SH-SY5Y (cell line): Measurements from ENCODE around the gene SLC5A4.

Experiments used
- GATA2 ChIP-seq: IDR thresholded peaks from 2 replicates; pipeline ENCODE4 v1.6.1; 2011; ENCODE audit warnings: mild to moderate bottlenecking, low read depth, low read length
- GATA3 ChIP-seq: IDR thresholded peaks from 2 replicates; pipeline ENCODE4 v1.6.1; 2011; ENCODE audit warnings: low read depth, mild to moderate bottlenecking, low read length, moderate library complexity

Gene SLC5A4

DNA sequence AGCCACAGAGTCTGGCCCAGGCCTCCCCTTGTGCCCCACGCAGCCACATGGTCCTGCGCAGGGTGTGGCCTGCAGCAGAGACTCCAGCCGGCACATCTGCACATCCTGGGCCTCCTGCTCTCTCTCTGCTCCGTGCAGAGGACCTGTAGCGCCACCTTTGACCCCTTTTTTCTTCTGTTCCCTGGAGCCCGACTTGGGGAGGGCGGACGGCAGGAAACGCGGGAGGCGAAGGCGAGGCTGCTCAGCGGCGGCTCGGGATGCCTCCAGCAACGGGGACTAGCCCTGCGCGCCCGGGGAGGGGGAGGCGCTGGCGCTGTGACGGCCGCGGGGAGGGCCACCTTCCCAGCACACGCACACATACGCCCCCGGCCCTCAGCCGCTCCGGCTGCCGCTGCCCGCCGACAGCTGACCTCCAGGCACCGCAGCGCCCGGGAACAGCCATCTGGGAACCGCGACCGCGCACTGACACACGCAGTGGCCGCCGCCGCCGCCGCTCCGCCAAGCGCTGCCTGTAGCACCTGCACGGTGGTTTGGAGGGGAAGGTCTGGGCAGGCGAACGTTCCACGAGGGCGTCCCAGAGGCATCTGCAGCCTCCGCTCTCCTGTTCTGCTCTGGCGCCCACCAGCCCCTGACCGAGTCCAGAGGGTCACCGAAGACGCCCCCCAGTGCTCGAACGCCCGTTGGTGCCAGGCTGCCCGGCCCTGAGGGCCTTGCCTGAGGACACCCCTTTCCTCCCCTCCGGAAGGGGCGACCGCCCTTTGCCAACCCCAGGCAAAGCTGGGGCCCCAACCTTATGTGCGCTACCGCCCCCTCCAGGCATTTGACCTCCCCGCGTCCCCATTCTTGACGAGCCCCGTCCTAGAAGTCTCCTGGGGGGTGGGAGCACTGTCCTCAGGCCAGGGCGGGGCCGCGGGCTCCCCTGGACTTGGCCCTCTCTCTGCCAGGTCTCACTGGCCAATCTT, 79.2 kb downstream of the SLC5A4 start:
- TF ChIP-seq GATA2 (no peak), GATA3 (no peak)

DNA sequence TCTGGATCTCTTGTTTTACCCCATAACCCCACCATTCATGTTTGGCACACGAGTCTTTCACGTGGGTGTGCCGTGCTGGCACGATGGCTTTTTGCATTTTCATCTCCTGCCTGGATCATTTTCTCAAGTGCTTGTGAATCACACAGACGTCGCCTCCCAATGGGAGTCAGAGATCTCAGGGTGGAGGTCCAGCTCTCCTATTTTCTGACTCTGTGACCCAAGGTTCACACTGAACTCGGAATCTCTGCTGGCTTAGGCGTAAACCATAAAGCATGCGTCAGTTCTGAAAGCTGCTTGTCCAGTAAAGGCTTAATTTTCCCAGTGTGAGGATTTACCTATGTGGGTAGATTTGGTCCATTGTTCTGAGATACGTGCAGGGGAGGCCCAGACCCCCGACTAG, 80.0 kb downstream of the SLC5A4 start:
- TF ChIP-seq GATA2 = no peak
- TF ChIP-seq GATA3 = no peak
